IMR-90 (cell line): ENCODE results near the gene CLHC1. TPM values are rescaled to one million over a fixed set of nuclear protein-coding genes. Genes with fewer than 3 reads are reported as not detected.

ENCODE experiments used
- ATAC-seq: fragments of 200-7000 bp; cut with Tn5 transposase; 2 replicates; pipeline ENCODE4 v1.9.1; 2020; ENCODE audit warnings: low read depth, mild to moderate bottlenecking, moderate library complexity
- BruUV-seq: library from RNA; stranded (reverse); fragments of 400-500 nt; replicated peaks from 2 replicates; lab custom pipeline; 2021; lab: Mats Ljungman, UMichigan
- CTCF ChIA-PET: fragments of 300-600 bp; formaldehyde crosslinking; extraction: SDS; loops from one replicate; lab custom pipeline; 2021; ENCODE audit warnings: antibody characterized with exemption; lab: Yijun Ruan, JAX
- POLR2A ChIA-PET: fragments of 300-600 bp; sonication (Branson Sonifier 250); formaldehyde crosslinking; loops from one replicate; lab custom pipeline; 2022; ENCODE audit warnings: antibody characterized with exemption; ENCODE audit not compliant: unreplicated experiment; lab: Charles Lee
- DNase-seq: peaks from one replicate; pipeline ENCODE4 v3.0.0; 2013
- H2AFZ ChIP-seq: replicated peaks from 2 replicates; pipeline ENCODE3; 2013; ENCODE audit warnings: low read length, mild to moderate bottlenecking; ENCODE audit not compliant: poor library complexity
- H2AK5ac ChIP-seq: 2 replicates; pipeline ENCODE4 v1.6.1; 2013; ENCODE audit warnings: low read depth, low read length, inconsistent platforms
- H2AK9ac ChIP-seq: replicated peaks from 2 replicates; pipeline ENCODE3; 2013; ENCODE audit warnings: mild to moderate bottlenecking, low read depth, low read length, moderate library complexity; ENCODE audit not compliant: poor library complexity
- H2BK120ac ChIP-seq: 2 replicates; pipeline ENCODE4 v1.6.1; 2013; ENCODE audit warnings: low read depth, low read length, inconsistent platforms
- H2BK15ac ChIP-seq: 3 replicates; pipeline ENCODE4 v1.6.1; 2013; ENCODE audit warnings: low read depth, low read length, inconsistent platforms
- H2BK20ac ChIP-seq: 2 replicates; pipeline ENCODE4 v1.6.1; 2013; ENCODE audit warnings: low read depth, mild to moderate bottlenecking, inconsistent platforms, low read length, moderate library complexity
- H2BK5ac ChIP-seq: 2 replicates; pipeline ENCODE4 v1.6.1; 2013; ENCODE audit warnings: mild to moderate bottlenecking, low read depth, low read length, inconsistent platforms; ENCODE audit not compliant: poor library complexity, severe bottlenecking
- H3K14ac ChIP-seq: replicated peaks from 2 replicates; pipeline ENCODE4 v1.6.1; 2013; ENCODE audit warnings: low read depth, low read length, inconsistent platforms
- H3K18ac ChIP-seq: 2 replicates; pipeline ENCODE4 v1.6.1; 2013; ENCODE audit warnings: low read depth, low read length, control low read depth
- H3K23ac ChIP-seq: 2 replicates; pipeline ENCODE4 v1.6.1; 2013; ENCODE audit warnings: low read depth, low read length, inconsistent platforms
- H3K27ac ChIP-seq: 2 replicates; pipeline ENCODE4 v1.5.1; 2013; ENCODE audit warnings: mild to moderate bottlenecking, control low read depth, low read length; ENCODE audit not compliant: insufficient read depth
- H3K27me3 ChIP-seq: 2 replicates; pipeline ENCODE4 v1.6.1; 2013; ENCODE audit warnings: low read length; ENCODE audit not compliant: control insufficient read depth, insufficient read depth
- H3K36me3 ChIP-seq: 2 replicates; pipeline ENCODE4 v1.6.1; 2013; ENCODE audit warnings: low read length, mixed read lengths; ENCODE audit not compliant: control insufficient read depth, insufficient read depth
- H3K4ac ChIP-seq: 2 replicates; pipeline ENCODE4 v1.6.1; 2013; ENCODE audit warnings: low read depth, low read length, inconsistent platforms
- H3K4me1 ChIP-seq: 2 replicates; pipeline ENCODE4 v1.6.1; 2013; ENCODE audit warnings: low read length, mixed read lengths; ENCODE audit not compliant: control insufficient read depth, insufficient read depth
- H3K4me2 ChIP-seq: 2 replicates; pipeline ENCODE4 v1.6.1; 2013; ENCODE audit warnings: low read depth, mild to moderate bottlenecking, control low read depth, low read length, moderate library complexity
- H3K4me3 ChIP-seq: 2 replicates; pipeline ENCODE4 v1.5.1; 2013; ENCODE audit warnings: low read depth, mild to moderate bottlenecking, control low read depth, low read length, moderate library complexity; ENCODE audit not compliant: insufficient read depth
- H3K56ac ChIP-seq: 2 replicates; pipeline ENCODE4 v1.6.1; 2013; ENCODE audit warnings: low read length, inconsistent platforms; ENCODE audit not compliant: insufficient read depth; ENCODE audit errors: extremely low read depth
- H3K79me1 ChIP-seq, 2 experiments: 2 replicates each; pipeline ENCODE4 v1.6.1; 2013; ENCODE audit warnings: low read length in 2 of 2, inconsistent platforms in 1 of 2, low read depth in 1 of 2
- H3K9ac ChIP-seq: 2 replicates; pipeline ENCODE4 v1.6.1; 2013; ENCODE audit warnings: low read depth, low read length, control low read depth
- H3K9me1 ChIP-seq: 2 replicates; pipeline ENCODE4 v1.6.1; 2013; ENCODE audit warnings: low read length, inconsistent platforms; ENCODE audit not compliant: insufficient read depth
- H3K9me3 ChIP-seq: 2 replicates; pipeline ENCODE4 v1.6.1; 2013; ENCODE audit warnings: low read length; ENCODE audit not compliant: control insufficient read depth, insufficient read depth
- H4K20me1 ChIP-seq: 2 replicates; pipeline ENCODE4 v1.6.1; 2013; ENCODE audit warnings: low read length, inconsistent platforms; ENCODE audit not compliant: insufficient read depth
- H4K5ac ChIP-seq: 2 replicates; pipeline ENCODE4 v1.6.1; 2013; ENCODE audit warnings: mild to moderate bottlenecking, low read depth, low read length, control low read depth
- H4K8ac ChIP-seq, 2 experiments: 2 replicates each; pipeline ENCODE4 v1.6.1; 2013; ENCODE audit warnings: low read depth in 2 of 2, low read length in 2 of 2, control low read depth in 1 of 2, inconsistent platforms in 1 of 2
- H4K91ac ChIP-seq: 2 replicates; pipeline ENCODE4 v1.6.1; 2013; ENCODE audit warnings: low read depth, low read length, inconsistent platforms; ENCODE audit not compliant: insufficient read depth
- BHLHE40 ChIP-seq: fragments of 150-350 bp; IDR thresholded peaks from 2 replicates; pipeline ENCODE4 v1.6.1; 2016; ENCODE audit warnings: mild to moderate bottlenecking, low read depth, low read length
- CEBPB ChIP-seq: IDR thresholded peaks from 2 replicates; pipeline ENCODE4 v1.6.1; 2012; ENCODE audit warnings: low read depth, low read length, improper control_type of control experiment
- CHD1 ChIP-seq: IDR thresholded peaks from 2 replicates; pipeline ENCODE4 v1.6.1; 2012; ENCODE audit warnings: low read depth, low read length, improper control_type of control experiment
- FOS ChIP-seq: fragments of 150-350 bp; IDR thresholded peaks from 2 replicates; pipeline ENCODE4 v1.6.1; 2016; ENCODE audit warnings: low read depth, low read length
- MAFK ChIP-seq: IDR thresholded peaks from 2 replicates; pipeline ENCODE4 v1.6.1; 2012; ENCODE audit warnings: low read depth, low read length, improper control_type of control experiment
- MAZ ChIP-seq: IDR thresholded peaks from 2 replicates; pipeline ENCODE4 v1.6.1; 2012; ENCODE audit warnings: low read depth, mild to moderate bottlenecking, low read length, improper control_type of control experiment, moderate library complexity, borderline replicate concordance
- MXI1 ChIP-seq: IDR thresholded peaks from 2 replicates; pipeline ENCODE4 v1.6.1; 2012; ENCODE audit warnings: low read depth, mild to moderate bottlenecking, low read length, moderate library complexity, borderline replicate concordance
- NFE2L2 ChIP-seq: fragments of 150-350 bp; IDR thresholded peaks from 2 replicates; pipeline ENCODE4 v1.6.1; 2016; ENCODE audit warnings: low read depth, mild to moderate bottlenecking, low read length
- POLR2A ChIP-seq: IDR thresholded peaks from 2 replicates; pipeline ENCODE4 v1.6.1; 2012; ENCODE audit warnings: mild to moderate bottlenecking, low read depth, low read length
- RAD21 ChIP-seq: IDR thresholded peaks from 2 replicates; pipeline ENCODE4 v1.6.1; 2012; ENCODE audit warnings: low read length, improper control_type of control experiment
- RCOR1 ChIP-seq: IDR thresholded peaks from 2 replicates; pipeline ENCODE4 v1.6.1; 2012; ENCODE audit warnings: mild to moderate bottlenecking, low read length, improper control_type of control experiment; ENCODE audit not compliant: insufficient replicate concordance
- RFX5 ChIP-seq: IDR thresholded peaks from 2 replicates; pipeline ENCODE4 v1.8.0; 2012; ENCODE audit warnings: low read depth, mild to moderate bottlenecking, low read length, moderate library complexity
- SMC3 ChIP-seq: fragments of 150-350 bp; IDR thresholded peaks from 2 replicates; pipeline ENCODE4 v1.6.1; 2016; ENCODE audit warnings: low read depth, mild to moderate bottlenecking, antibody characterized with exemption, low read length, moderate library complexity
- WGBS, 2 experiments: methylation state at CpG; one replicate each; pipeline versions ENCODE4 v1.1.5 to v1.1.7; 2013; ENCODE audit warnings: missing lambda C conversion rate in 2 of 2; ENCODE audit not compliant: insufficient read length in 1 of 2; ENCODE audit errors: extremely low coverage in 2 of 2; 5-methylcytosine and 5-hydroxymethylcytosine counted together
- dilution Hi-C: fragments of 300-500 bp; cut with HindIII; formaldehyde crosslinking; loops from one replicate; pipeline ENCODE4 v1.14.3; 2018; ENCODE audit warnings: low sequenced_read_pairs; ENCODE audit not compliant: unreplicated experiment
- in situ Hi-C: fragments of 300-500 bp; cut with MboI; formaldehyde crosslinking; loops from 3 replicates; pipeline ENCODE4 v1.14.3; 2019; ENCODE audit warnings: low sequenced_read_pairs, inconsistent platforms, mixed read lengths
- intact Hi-C: fragments of 100-400 bp; cut with micrococcal nuclease; formaldehyde crosslinking; loops from 2 replicates; pipeline ENCODE4 v1.10.0; 2022
- polyA plus RNA-seq, 3 experiments: library from polyadenylated mRNA; depleted of rRNA; stranded (reverse); fragments of >200 nt; gene quantifications; 2 replicates each; pipeline ENCODE4 v1.2.3, GENCODE V29; 2012; ENCODE audit warnings: low replicate concordance in 1 of 3
- total RNA-seq: library from RNA; depleted of rRNA; stranded (reverse); fragments of >200 nt; gene quantifications from 2 replicates; pipeline ENCODE4 v1.2.3, GENCODE V29; 2012
- TF ChIP-seq, protein P1 (sequence below): fragments of 150-350 bp; IDR thresholded peaks from 2 replicates; pipeline ENCODE4 v1.6.1; 2017; ENCODE audit warnings: mild to moderate bottlenecking, antibody characterized with exemption, low read length, low read depth
- TF ChIP-seq, protein P2 (sequence below): fragments of 150-350 bp; IDR thresholded peaks from 2 replicates; pipeline ENCODE4 v1.6.1; 2016; ENCODE audit warnings: low read depth, mild to moderate bottlenecking, low read length, moderate library complexity, borderline replicate concordance

CLHC1 gene
- total and polyA plus RNA-seq, 2 of the 4 experiments (the other 2 are of a cell fraction) = 2.3 to 5.3 TPM

DNA sequence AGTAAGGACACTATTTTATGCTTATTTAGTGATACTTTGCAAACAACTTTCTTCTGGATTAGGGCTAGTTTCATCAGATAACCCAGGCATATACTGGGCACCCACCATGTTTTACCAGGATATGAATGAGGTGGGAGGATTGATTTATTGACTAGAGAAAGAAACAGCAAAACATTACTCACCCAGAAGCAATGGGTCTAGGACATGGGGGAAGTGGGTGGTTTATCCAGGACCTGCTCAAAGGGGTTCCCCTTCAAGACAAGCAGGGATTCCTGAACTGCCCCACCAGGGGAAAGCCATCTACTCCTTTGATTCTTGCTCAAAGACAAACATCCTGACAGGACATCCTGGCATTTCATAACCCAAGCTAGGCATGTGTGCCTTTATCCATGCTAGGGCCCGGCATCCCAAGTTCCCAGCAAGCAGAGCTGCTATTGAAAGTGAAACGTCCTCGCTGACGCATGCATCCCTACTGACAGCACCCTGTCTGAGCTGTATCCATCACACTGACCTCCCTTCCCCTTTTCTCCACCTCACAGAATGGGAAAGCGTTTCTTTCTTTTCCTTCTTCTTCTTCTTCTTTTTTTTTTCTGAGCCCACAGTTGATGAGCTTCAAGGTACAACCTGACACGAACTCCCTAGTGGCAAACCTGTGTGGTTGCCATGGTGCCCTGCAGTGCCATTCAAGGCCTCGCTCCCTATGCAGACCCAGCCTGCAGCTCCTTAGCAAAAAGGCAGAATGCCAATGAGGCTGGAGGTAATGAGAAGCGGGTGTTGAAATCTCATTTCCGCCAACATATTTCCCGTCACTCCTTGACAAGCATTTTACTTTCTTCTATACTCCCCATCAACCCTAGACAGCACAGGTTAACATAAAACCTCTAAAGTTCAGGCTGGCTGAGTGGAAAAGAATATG, 70.5 kb downstream of the CLHC1 start:
- ChIA-PET CTCF (no interaction called here), POLR2A (no interaction called here)
- Histone ChIP-seq H2BK120ac (peak overlapping the region; percentile 50), H3K27me3 (no peaks in the 10 kb centered on the region), H4K20me1 (no peaks in the 10 kb centered on the region), H2AFZ (no peak overlapping the region), H3K23ac (no peak overlapping the region), H3K4me2 (no peak overlapping the region), H3K18ac (no peak overlapping the region), H3K27ac (no peak overlapping the region), H3K4me3 (no peak overlapping the region), H3K4me1 (peaks cover 44% of the 10 kb centered on the region), H2AK9ac (peak overlapping the region; percentile 1), H3K9me3 (no peaks in the 10 kb centered on the region), H2BK15ac (peak overlapping the region; percentile 1; the same call in 1 of the 3 replicates), H3K56ac (no peak overlapping the region), H4K8ac (no peak overlapping the region), H4K91ac (peak overlapping the region; percentile 23), H2AK5ac (peak overlapping the region; percentile 61; the same call in 1 of the 2 replicates), H2BK5ac (no peak overlapping the region), H4K5ac (no peak overlapping the region), H3K4ac (peak overlapping the region; percentile 66), H3K9ac (no peak overlapping the region), H3K79me1 (peaks cover 22 to 61% of the 10 kb centered on the region in 2 experiments), H2BK20ac (no peak overlapping the region), H3K9me1 (peaks cover 47% of the 10 kb centered on the region), H3K36me3 (no peaks in the 10 kb centered on the region), H3K14ac (peak overlapping the region; percentile 56)
- DNase-seq (no peak), ATAC-seq (no peak)
- dilution Hi-C loops = loop anchor here (25.0 kb wide), 1 partner anchor 149 kb away; no protein-coding TSS in a partner anchor
- BruUV-seq = no TSS peak
- intact Hi-C loops = no loop called here
- 87% methylated on average over 6 of the region's 10 CpGs; no CpG with 5 or more reads in 1 of the 2 experiments for WGBS, 2 experiments
- in situ Hi-C loops = no loop called here
- TF ChIP-seq RAD21 (no peak), NFE2L2 (no peak), BHLHE40 (no peak), MAFK (no peak), SMC3 (no peak), FOS (no peak), MXI1 (no peak), RFX5 (no peak), CHD1 (no peak), POLR2A (no peak), RCOR1 (no peak), MAZ (no peak), CEBPB (no peak)
- TF ChIP-seq, protein P1, sequence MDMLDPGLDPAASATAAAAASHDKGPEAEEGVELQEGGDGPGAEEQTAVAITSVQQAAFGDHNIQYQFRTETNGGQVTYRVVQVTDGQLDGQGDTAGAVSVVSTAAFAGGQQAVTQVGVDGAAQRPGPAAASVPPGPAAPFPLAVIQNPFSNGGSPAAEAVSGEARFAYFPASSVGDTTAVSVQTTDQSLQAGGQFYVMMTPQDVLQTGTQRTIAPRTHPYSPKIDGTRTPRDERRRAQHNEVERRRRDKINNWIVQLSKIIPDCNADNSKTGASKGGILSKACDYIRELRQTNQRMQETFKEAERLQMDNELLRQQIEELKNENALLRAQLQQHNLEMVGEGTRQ = no peak
- TF ChIP-seq, protein P2, sequence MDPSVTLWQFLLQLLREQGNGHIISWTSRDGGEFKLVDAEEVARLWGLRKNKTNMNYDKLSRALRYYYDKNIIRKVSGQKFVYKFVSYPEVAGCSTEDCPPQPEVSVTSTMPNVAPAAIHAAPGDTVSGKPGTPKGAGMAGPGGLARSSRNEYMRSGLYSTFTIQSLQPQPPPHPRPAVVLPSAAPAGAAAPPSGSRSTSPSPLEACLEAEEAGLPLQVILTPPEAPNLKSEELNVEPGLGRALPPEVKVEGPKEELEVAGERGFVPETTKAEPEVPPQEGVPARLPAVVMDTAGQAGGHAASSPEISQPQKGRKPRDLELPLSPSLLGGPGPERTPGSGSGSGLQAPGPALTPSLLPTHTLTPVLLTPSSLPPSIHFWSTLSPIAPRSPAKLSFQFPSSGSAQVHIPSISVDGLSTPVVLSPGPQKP = no peak
